OCI-LY1 (cell line): ENCODE data around the gene DNMT3A.

Experiments used
- H2AFZ ChIP-seq: fragments of 200-600 bp; sonication (generic), shearing (Covaris generic); 2 replicates; pipeline ENCODE4 v1.6.0; 2014; ENCODE audit warnings: antibody characterized with exemption, mild to moderate bottlenecking, low read length
- H3F3A ChIP-seq: fragments of 200-600 bp; sonication (generic), shearing (Covaris generic); 2 replicates; pipeline ENCODE4 v1.6.0; 2014; ENCODE audit warnings: mild to moderate bottlenecking, antibody characterized with exemption, low read length, moderate library complexity; ENCODE audit not compliant: insufficient read depth
- H3K27ac ChIP-seq: fragments of 200-600 bp; sonication (generic); 2 replicates; pipeline ENCODE4 v1.5.1; 2014; ENCODE audit warnings: low read length, mixed run types, mild to moderate bottlenecking, low read depth; ENCODE audit not compliant: poor library complexity, severe bottlenecking
- H3K27me3 ChIP-seq: fragments of 200-600 bp; sonication (generic); 2 replicates; pipeline ENCODE4 v1.6.0; 2014; ENCODE audit warnings: antibody characterized with exemption, mild to moderate bottlenecking, low read length, moderate library complexity; ENCODE audit not compliant: insufficient read depth
- H3K36me3 ChIP-seq: fragments of 200-600 bp; sonication (generic); 2 replicates; pipeline ENCODE4 v1.6.1; 2014; ENCODE audit warnings: mild to moderate bottlenecking, antibody characterized with exemption, low read length, moderate library complexity, mixed read lengths; ENCODE audit not compliant: insufficient read depth
- H3K4me1 ChIP-seq: fragments of 200-600 bp; sonication (generic); 2 replicates; pipeline ENCODE4 v1.5.1; 2014; ENCODE audit warnings: mild to moderate bottlenecking, low read length, moderate library complexity; ENCODE audit not compliant: insufficient read depth, severe bottlenecking
- H3K4me2 ChIP-seq: fragments of 200-600 bp; sonication (generic), shearing (Covaris generic); 2 replicates; pipeline ENCODE4 v1.6.1; 2014; ENCODE audit warnings: low read length
- H3K4me3 ChIP-seq: fragments of 200-600 bp; sonication (generic); 2 replicates; pipeline ENCODE4 v1.5.1; 2014; ENCODE audit warnings: low read length, low read depth, mild to moderate bottlenecking, mixed read lengths; ENCODE audit not compliant: poor library complexity, severe bottlenecking
- H3K79me2 ChIP-seq: fragments of 200-600 bp; shearing (Covaris generic); 2 replicates; pipeline ENCODE4 v1.6.1; 2016; ENCODE audit warnings: mixed run types, low read length, mixed read lengths; ENCODE audit not compliant: insufficient read depth
- H3K9ac ChIP-seq: fragments of 200-600 bp; sonication (generic), shearing (Covaris generic); 2 replicates; pipeline ENCODE4 v1.6.1; 2014; ENCODE audit warnings: mild to moderate bottlenecking, low read length, mixed read lengths
- H3K9me2 ChIP-seq: fragments of 200-600 bp; sonication (generic), shearing (Covaris generic); 2 replicates; pipeline ENCODE4 v1.6.1; 2014; ENCODE audit warnings: low read depth, mild to moderate bottlenecking, low read length, mixed read lengths
- H3K9me3 ChIP-seq: fragments of 200-600 bp; shearing (Covaris generic); 2 replicates; pipeline ENCODE4 v1.6.1; 2014; ENCODE audit warnings: low read length, mixed read lengths
- H4K20me1 ChIP-seq: fragments of 200-600 bp; sonication (generic), shearing (Covaris generic); 2 replicates; pipeline ENCODE4 v1.6.0; 2016; ENCODE audit warnings: mild to moderate bottlenecking, low read length; ENCODE audit not compliant: insufficient read depth
- CTCF ChIP-seq: fragments of 200-600 bp; sonication (generic), shearing (Covaris generic); IDR thresholded peaks from 2 replicates; pipeline ENCODE4 v1.5.1; 2017; ENCODE audit warnings: mild to moderate bottlenecking, antibody characterized with exemption, low read length, moderate library complexity, mixed read lengths
- EZH2 ChIP-seq: fragments of 200-600 bp; sonication (generic), shearing (Covaris generic); IDR thresholded peaks from 2 replicates; pipeline ENCODE4 v1.8.0; 2017; ENCODE audit warnings: borderline replicate concordance, mixed run types, mild to moderate bottlenecking, antibody characterized with exemption, low read length, moderate library complexity, mixed read lengths

Gene DNMT3A

GRCh38 chr2:25380023-25380422 lies 38.3 kb upstream of the DNMT3A start:
- Histone ChIP-seq H3K4me3 (no peak overlapping the region), H3K36me3 (no peaks in the 10 kb centered on the region), H3F3A (no peaks in the 10 kb centered on the region), H3K4me2 (no peak overlapping the region), H4K20me1 (no peaks in the 10 kb centered on the region), H3K27ac (no peak overlapping the region), H3K79me2 (no peaks in the 10 kb centered on the region), H3K9ac (no peak overlapping the region), H3K9me2 (no peaks in the 10 kb centered on the region), H3K27me3 (no peaks in the 10 kb centered on the region), H3K4me1 (peaks cover 52% of the 10 kb centered on the region), H3K9me3 (no peaks in the 10 kb centered on the region), H2AFZ (no peak overlapping the region)
- TF ChIP-seq CTCF (no peak), EZH2 (no peak)

- H3K4me1 ChIP-seq, result peaks cover 53% of the 10 kb centered on the region
- no peaks in the 10 kb centered on the region for H3K79me2 ChIP-seq
- no peaks in the 10 kb centered on the region for H3F3A ChIP-seq
- no peak overlapping the region for H2AFZ ChIP-seq
- no peaks in the 10 kb centered on the region for H3K36me3 ChIP-seq
- H3K27me3 ChIP-seq, result no peaks in the 10 kb centered on the region
- no peak overlapping the region for H3K4me2 ChIP-seq
- no peak overlapping the region for H3K4me3 ChIP-seq
- H3K9ac ChIP-seq, result no peak overlapping the region
- H3K27ac ChIP-seq, result no peak overlapping the region
- no peak for TF ChIP-seq CTCF
- no peak for TF ChIP-seq EZH2
- no peaks in the 10 kb centered on the region for H3K9me2 ChIP-seq
- no peaks in the 10 kb centered on the region for H4K20me1 ChIP-seq
- H3K9me3 ChIP-seq, result no peaks in the 10 kb centered on the region
These were observed 37.8 kb upstream of the DNMT3A start for GRCh38 chr2:25379535-25379934.

- no peak overlapping the region for H3K9ac ChIP-seq
- no peaks in the 10 kb centered on the region for H3K27me3 ChIP-seq
- H3K36me3 ChIP-seq, result no peaks in the 10 kb centered on the region
- H4K20me1 ChIP-seq, result no peaks in the 10 kb centered on the region
- no peaks in the 10 kb centered on the region for H3K9me2 ChIP-seq
- peaks cover 59% of the 10 kb centered on the region for H3K4me1 ChIP-seq
- H3K4me3 ChIP-seq, result no peak overlapping the region
- no peak overlapping the region for H2AFZ ChIP-seq
- H3K79me2 ChIP-seq, result no peaks in the 10 kb centered on the region
- H3F3A ChIP-seq, result no peaks in the 10 kb centered on the region
- TF ChIP-seq EZH2, result no peak
- no peak for TF ChIP-seq CTCF
- no peaks in the 10 kb centered on the region for H3K9me3 ChIP-seq
- no peak overlapping the region for H3K4me2 ChIP-seq
- H3K27ac ChIP-seq, result no peak overlapping the region
These were observed 37.2 kb upstream of the DNMT3A start for GRCh38 chr2:25378731-25379490.
